Stimulated activated CD8-positive, alpha-beta memory T cell treated with anti-CD3 and anti-CD28 coated beads, Interleukin-2, amount 100 ng/mL, for 1 hour (primary cell): ENCODE results near the gene TMBIM1.
"Not testable (repeated sequence)": the region's sequence is repeated elsewhere in the genome, so short reads cannot be mapped to it uniquely, and the experiment has no call there.

Experiments
- DNase-seq, 2 donors: peaks; one replicate each; pipeline ENCODE4 v3.0.0-alpha.2; 2020; ENCODE audit warnings: low read depth in 2 of 2

Gene TMBIM1

GRCh38 chr2:218291318-218292047 is 820 bp downstream of the TMBIM1 start:
- no peak for DNase-seq

GRCh38 chr2:218290316-218291261 is 1.7 kb downstream of the TMBIM1 start:
- peak in 1 of 2 donors; percentile 24 for DNase-seq

GRCh38 chr2:218289639-218290315 is 2.5 kb downstream of the TMBIM1 start:
- no peak for DNase-seq

GRCh38 chr2:218286570-218287459 is 5.5 kb downstream of the TMBIM1 start:
- DNase-seq: peak; percentile 54 to 69

GRCh38 chr2:218285604-218286003 is 6.7 kb downstream of the TMBIM1 start:
- DNase-seq: no peak

- DNase-seq: peak; percentile 29 to 38
These were observed 8.0 kb downstream of the TMBIM1 start for GRCh38 chr2:218284106-218284811.

GRCh38 chr2:218282173-218282991 is 9.9 kb downstream of the TMBIM1 start:
- DNase-seq: no peak

- no peak for DNase-seq
These were observed 10.9 kb downstream of the TMBIM1 start for GRCh38 chr2:218281449-218281848.

- DNase-seq: no peak
These were observed 11.9 kb downstream of the TMBIM1 start for GRCh38 chr2:218280260-218280870.

- no peak for DNase-seq
These were observed 13.6 kb downstream of the TMBIM1 start for GRCh38 chr2:218278531-218279360.

GRCh38 chr2:218277921-218278320 is 14.4 kb downstream of the TMBIM1 start:
- no peak for DNase-seq

- no peak for DNase-seq
These were observed 15.1 kb downstream of the TMBIM1 start for GRCh38 chr2:218276986-218277755.

GRCh38 chr2:218275371-218276072 is 16.8 kb downstream of the TMBIM1 start:
- no peak for DNase-seq

- DNase-seq: no peak
These were observed 17.7 kb downstream of the TMBIM1 start for GRCh38 chr2:218274586-218274985.

- no peak for DNase-seq
These were observed 18.4 kb downstream of the TMBIM1 start for GRCh38 chr2:218273908-218274249.

- not testable (repeated sequence) for DNase-seq
These were observed 18.9 kb downstream of the TMBIM1 start for GRCh38 chr2:218273214-218273907.
